AG08395 (cell line): ENCODE data around the gene TMEM54.

Experiments used
- DNase-seq: peaks from one replicate; pipeline ENCODE4 v3.0.0; 2012; ENCODE audit warnings: mixed read lengths, low spot score

The TMEM54 gene

GRCh38 chr1:32900956-32901822, at the start of gene TMEM54:
Gene TMEM54, minus strand, starts transcription at chr1:32901389. Its CDS starts 151 bp downstream, at chr1:32901238.
- peak; percentile 64 for DNase-seq

GRCh38 chr1:32949519-32949918, 48.3 kb upstream of the TMEM54 start:
- DNase-seq = no peak

GRCh38 chr1:32948905-32949304, 47.7 kb upstream of the TMEM54 start:
- no peak for DNase-seq

- no peak for DNase-seq
These were observed 47.2 kb upstream of the TMEM54 start for GRCh38 chr1:32948390-32948722.

GRCh38 chr1:32947669-32948389, 46.6 kb upstream of the TMEM54 start:
- no peak for DNase-seq

GRCh38 chr1:32946413-32946812, 45.2 kb upstream of the TMEM54 start:
- DNase-seq = no peak

- no peak for DNase-seq
These were observed 43.0 kb upstream of the TMEM54 start for GRCh38 chr1:32944180-32944579.

- peak; percentile 81 for DNase-seq
These were observed 38.6 kb upstream of the TMEM54 start for GRCh38 chr1:32939655-32940371.

GRCh38 chr1:32937061-32937460, 35.9 kb upstream of the TMEM54 start:
- DNase-seq = no peak

GRCh38 chr1:32934535-32934934, 33.3 kb upstream of the TMEM54 start:
- DNase-seq = no peak

GRCh38 chr1:32933742-32934322, 32.6 kb upstream of the TMEM54 start:
- no peak for DNase-seq

GRCh38 chr1:32931760-32932159, 30.6 kb upstream of the TMEM54 start:
- no peak for DNase-seq

GRCh38 chr1:32929366-32929765, 28.2 kb upstream of the TMEM54 start:
- no peak for DNase-seq

- DNase-seq = no peak
These were observed 27.5 kb upstream of the TMEM54 start for GRCh38 chr1:32928715-32929114.

- no peak for DNase-seq
These were observed 27.1 kb upstream of the TMEM54 start for GRCh38 chr1:32928285-32928684.

GRCh38 chr1:32927441-32927840, 26.3 kb upstream of the TMEM54 start:
- DNase-seq = no peak

- DNase-seq = no peak
These were observed 25.4 kb upstream of the TMEM54 start for GRCh38 chr1:32926562-32926961.

GRCh38 chr1:32925403-32926162, 24.4 kb upstream of the TMEM54 start:
- peak; percentile 39 for DNase-seq

- no peak for DNase-seq
These were observed 23.7 kb upstream of the TMEM54 start for GRCh38 chr1:32924881-32925344.

GRCh38 chr1:32920833-32921232, 19.6 kb upstream of the TMEM54 start:
- no peak for DNase-seq
